ENCODE results near the gene SMYD3.
"Not testable (repeated sequence)": the region's sequence is repeated elsewhere in the genome, so short reads cannot be mapped to it uniquely, and the experiment has no call there.

SMYD3 gene

GRCh38 chr1:246032031-246032551, 475.0 kb downstream of the SMYD3 start:
- no peak for TF ChIP-seq CTCF (conservative IDR thresholded peaks at IDR 0.05; ENCODE audit: low read depth, low read length)
- no peak for DNase-seq (ENCODE audit: low read depth)
- no peak overlapping the region for H3K4me3 ChIP-seq (ENCODE audit: low read length)

GRCh38 chr1:246029616-246030015, 477.5 kb downstream of the SMYD3 start:
- no peak for DNase-seq (ENCODE audit: low read depth)
- H3K4me3 ChIP-seq (ENCODE audit: low read length): no peak overlapping the region
- no peak for TF ChIP-seq CTCF (conservative IDR thresholded peaks at IDR 0.05; ENCODE audit: low read depth, low read length)

- not testable (repeated sequence) for H3K4me3 ChIP-seq (ENCODE audit: low read length); DNase-seq (ENCODE audit: low read depth)
These were observed 483.0 kb downstream of the SMYD3 start for GRCh38 chr1:246024118-246024517.

GRCh38 chr1:246020211-246020954, 486.7 kb downstream of the SMYD3 start:
- H3K4me3 ChIP-seq (ENCODE audit: low read length): no peak overlapping the region
- DNase-seq (ENCODE audit: low read depth): no peak
- no peak for TF ChIP-seq CTCF (conservative IDR thresholded peaks at IDR 0.05; ENCODE audit: low read depth, low read length)

- H3K4me3 ChIP-seq (ENCODE audit: low read length): no peak overlapping the region
- no peak for DNase-seq (ENCODE audit: low read depth)
- TF ChIP-seq CTCF (conservative IDR thresholded peaks at IDR 0.05; ENCODE audit: low read depth, low read length): no peak
These were observed 488.9 kb downstream of the SMYD3 start for GRCh38 chr1:246018146-246018545.

GRCh38 chr1:246012341-246012740, 494.7 kb downstream of the SMYD3 start:
- H3K4me3 ChIP-seq (ENCODE audit: low read length): no peak overlapping the region
- TF ChIP-seq CTCF (conservative IDR thresholded peaks at IDR 0.05; ENCODE audit: low read depth, low read length): peak; percentile 71
- no peak for DNase-seq (ENCODE audit: low read depth)

GRCh38 chr1:246010386-246010785, 496.7 kb downstream of the SMYD3 start:
- no peak for TF ChIP-seq CTCF (conservative IDR thresholded peaks at IDR 0.05; ENCODE audit: low read depth, low read length)
- no peak overlapping the region for H3K4me3 ChIP-seq (ENCODE audit: low read length)
- DNase-seq (ENCODE audit: low read depth): no peak
